A549 treated with dexamethasone at 1 μM for 4 hours (cell line): ENCODE results near the gene GPC3. TPM values are rescaled to one million over a fixed set of nuclear protein-coding genes. Genes with fewer than 3 reads are reported as not detected.

Experiments
- total RNA-seq: library from RNA; stranded (reverse); fragments of 200-300 nt; extraction: Qiagen RNA extraction; gene quantifications from 5 replicates; pipeline ENCODE4 v1.2.3, GENCODE V29; 2022

The GPC3 gene
- 0.16 TPM in 1 of 5 replicates, not detected in the others for total RNA-seq

GRCh38 chrX:133985164-133985966 lies at the start of gene GPC3:
Gene GPC3 (minus strand): TSS chrX:133985594.

